Muscle of leg (tissue), 11 donors: Measurements from ENCODE around the gene RGS16. TPM values are rescaled to one million over a fixed set of nuclear protein-coding genes. Genes with fewer than 3 reads are reported as not detected.
A peak's percentile ranks its signal among the peaks of the same experiment; 100 is the strongest.

Experiments
- DNase-seq: peaks from one replicate; pipeline ENCODE4 v3.0.0; 2013
- H3K27ac ChIP-seq: one replicate; pipeline ENCODE4 v1.5.1; 2013; ENCODE audit warnings: mild to moderate bottlenecking, low read length, control low read depth
- H3K27me3 ChIP-seq: one replicate; pipeline ENCODE4 v1.6.1; 2013; ENCODE audit warnings: low read length; ENCODE audit not compliant: control insufficient read depth, insufficient read depth
- H3K36me3 ChIP-seq: one replicate; pipeline ENCODE4 v1.6.1; 2013; ENCODE audit warnings: low read length; ENCODE audit not compliant: control insufficient read depth, insufficient read depth
- H3K4me1 ChIP-seq: one replicate; pipeline ENCODE4 v1.6.1; 2013; ENCODE audit warnings: low read length; ENCODE audit not compliant: control insufficient read depth, insufficient read depth
- H3K4me3 ChIP-seq: one replicate; pipeline ENCODE4 v1.5.1; 2013; ENCODE audit warnings: low read length, control low read depth
- H3K9me3 ChIP-seq: replicated peaks from 2 replicates; pipeline ENCODE4 v1.6.1; 2013; ENCODE audit warnings: low read depth, low read length; ENCODE audit not compliant: control insufficient read depth
- WGBS: methylation state at CpG from one replicate; pipeline ENCODE4 v1.1.5; 2013; ENCODE audit warnings: missing lambda C conversion rate; ENCODE audit not compliant: insufficient coverage; 5-methylcytosine and 5-hydroxymethylcytosine counted together
- polyA plus RNA-seq, 8 donors: library from polyadenylated mRNA; unstranded; fragments of 120-200 nt; gene quantifications; one replicate each; pipeline versions ENCODE4 v1.2.1 to v1.2.3, GENCODE V29; 2013; ENCODE audit warnings: inconsistent platforms in 1 of 8, low replicate concordance in 1 of 8; ENCODE audit not compliant: insufficient read length in 8 of 8, insufficient read depth in 1 of 8
- total RNA-seq: library from RNA; stranded (reverse); fragments of 120-200 nt; gene quantifications from one replicate; pipeline ENCODE4 v1.2.4, GENCODE V29; 2013

RGS16 gene
- total and polyA plus RNA-seq, 9 donors = 5.4 to 17.4 (median 9.2) TPM

GRCh38 chr1:182600745-182601415 is 3.3 kb downstream of the RGS16 start:
- Histone ChIP-seq H3K4me1 (peaks cover 36% of the 10 kb centered on the region), H3K36me3 (peaks cover 33% of the 10 kb centered on the region), H3K27ac (no peak overlapping the region), H3K27me3 (no peaks in the 10 kb centered on the region), H3K9me3 (no peaks in the 10 kb centered on the region), H3K4me3 (no peak overlapping the region)
- no peak for DNase-seq
- 82% methylated on average over 4 of the region's 5 CpGs for WGBS

GRCh38 chr1:182600036-182600713 is 4.0 kb downstream of the RGS16 start:
- peaks cover 36% of the 10 kb centered on the region for H3K4me1 ChIP-seq

GRCh38 chr1:182599339-182599738 is 4.8 kb downstream of the RGS16 start:
- Histone ChIP-seq H3K4me1 (peaks cover 32% of the 10 kb centered on the region), H3K27me3 (no peaks in the 10 kb centered on the region), H3K36me3 (peaks cover 33% of the 10 kb centered on the region), H3K9me3 (no peaks in the 10 kb centered on the region), H3K4me3 (no peak overlapping the region), H3K27ac (no peak overlapping the region)
- 69% methylated on average over 6 of the region's 6 CpGs for WGBS
- no peak for DNase-seq

More at GRCh38 chr1:182600036-182600713, 4.0 kb downstream of the RGS16 start:
- no peak for DNase-seq
- no peaks in the 10 kb centered on the region for H3K9me3 ChIP-seq
- no peaks in the 10 kb centered on the region for H3K27me3 ChIP-seq
- 78% methylated on average over 16 of the region's 17 CpGs for WGBS
- peaks cover 33% of the 10 kb centered on the region for H3K36me3 ChIP-seq
- H3K27ac ChIP-seq = no peak overlapping the region
- H3K4me3 ChIP-seq = no peak overlapping the region

- peaks cover 24% of the 10 kb centered on the region for H3K4me1 ChIP-seq
- H3K36me3 ChIP-seq = peaks cover 33% of the 10 kb centered on the region
- no peaks in the 10 kb centered on the region for H3K9me3 ChIP-seq
- no peak overlapping the region for H3K27ac ChIP-seq
- no peak overlapping the region for H3K4me3 ChIP-seq
- no peak for DNase-seq
- H3K27me3 ChIP-seq = no peaks in the 10 kb centered on the region
- 77% methylated on average over 4 of the region's 5 CpGs for WGBS
Measured at GRCh38 chr1:182598296-182598695, 5.9 kb downstream of the RGS16 start.

- H3K36me3 ChIP-seq = peaks cover 32% of the 10 kb centered on the region
- peaks cover 15% of the 10 kb centered on the region for H3K4me1 ChIP-seq
- no peak overlapping the region for H3K27ac ChIP-seq
- no peaks in the 10 kb centered on the region for H3K9me3 ChIP-seq
- H3K4me3 ChIP-seq = no peak overlapping the region
- no peaks in the 10 kb centered on the region for H3K27me3 ChIP-seq
- no peak for DNase-seq
- 78% methylated on average over 5 of the region's 6 CpGs for WGBS
Measured at GRCh38 chr1:182596934-182597333, 7.3 kb downstream of the RGS16 start.

GRCh38 chr1:182595641-182596240 is 8.4 kb downstream of the RGS16 start:
- WGBS = 8% methylated on average over 2 of the region's 4 CpGs
- Histone ChIP-seq H3K4me3 (no peak overlapping the region), H3K27ac (no peak overlapping the region), H3K36me3 (peaks cover 23% of the 10 kb centered on the region), H3K27me3 (no peaks in the 10 kb centered on the region), H3K4me1 (peaks cover 6% of the 10 kb centered on the region), H3K9me3 (no peaks in the 10 kb centered on the region)
- no peak for DNase-seq

- Histone ChIP-seq H3K36me3 (no peaks in the 10 kb centered on the region), H3K27me3 (no peaks in the 10 kb centered on the region), H3K4me1 (no peaks in the 10 kb centered on the region), H3K9me3 (peaks cover 3% of the 10 kb centered on the region), H3K4me3 (no peak overlapping the region), H3K27ac (no peak overlapping the region)
- WGBS = 97% methylated on average over 5 of the region's 5 CpGs
- DNase-seq = no peak
Measured at GRCh38 chr1:182589931-182590330, 14.3 kb downstream of the RGS16 start.

GRCh38 chr1:182589520-182589919 is 14.7 kb downstream of the RGS16 start:
- no peaks in the 10 kb centered on the region for H3K4me1 ChIP-seq
- DNase-seq = no peak
- WGBS = 76% methylated on average over 3 of the region's 3 CpGs
- no peak overlapping the region for H3K4me3 ChIP-seq
- H3K27me3 ChIP-seq = no peaks in the 10 kb centered on the region
- no peak overlapping the region for H3K27ac ChIP-seq
- H3K9me3 ChIP-seq = peaks cover 3% of the 10 kb centered on the region
- no peaks in the 10 kb centered on the region for H3K36me3 ChIP-seq

GRCh38 chr1:182588500-182589396 is 15.4 kb downstream of the RGS16 start, which contains the start of gene RNASEL:
RNASEL (minus strand) TSS chr1:182589256; CDS start chr1:182586806, 2,450 bp downstream.
- H3K9me3 ChIP-seq = peaks cover 3% of the 10 kb centered on the region
- H3K4me1 ChIP-seq = no peaks in the 10 kb centered on the region
- H3K27ac ChIP-seq = peak within 1 kb of the TSS; percentile 93
- H3K27me3 ChIP-seq = no peaks in the 10 kb centered on the region
- DNase-seq = peak; percentile 92
- H3K36me3 ChIP-seq = no peaks in the 10 kb centered on the region
- peak within 1 kb of the TSS; percentile 64 for H3K4me3 ChIP-seq
- WGBS = 13% methylated on average over 8 of the region's 20 CpGs
